Stimulated activated CD8-positive, alpha-beta memory T cell treated with anti-CD3 and anti-CD28 coated beads, Interleukin-7, amount 100 ng/mL, for 48 hours (primary cell): Measurements from ENCODE around the gene NEFH.
A peak's percentile ranks its signal among the peaks of the same experiment; 100 is the strongest.
"Not testable (repeated sequence)": the region's sequence is repeated elsewhere in the genome, so short reads cannot be mapped to it uniquely, and the experiment has no call there.

Experiments used
- DNase-seq, 2 donors: peaks; one replicate each; pipeline ENCODE4 v3.0.0-alpha.2; 2020; ENCODE audit warnings: low read depth in 1 of 2; ENCODE audit errors: extremely low read depth in 1 of 2

Gene NEFH

GRCh38 chr22:29479417-29480261 lies at the start of gene NEFH:
Gene NEFH (plus strand): TSS chr22:29480218. CDS start chr22:29480263, 45 bp downstream.
- no peak for DNase-seq

- no peak for DNase-seq
Measured at GRCh38 chr22:29431986-29432385, 48.0 kb upstream of the NEFH start.

GRCh38 chr22:29433856-29434255 lies 46.2 kb upstream of the NEFH start:
- DNase-seq, result no peak

- no peak for DNase-seq
Measured at GRCh38 chr22:29434288-29434687, 45.7 kb upstream of the NEFH start.

GRCh38 chr22:29435236-29436136 lies 44.5 kb upstream of the NEFH start:
- no peak for DNase-seq

GRCh38 chr22:29438283-29438682 lies 41.7 kb upstream of the NEFH start, which contains the start of gene RFPL1:
Gene RFPL1 (plus strand): TSS chr22:29438583.
- DNase-seq, result not testable (repeated sequence)

- no peak for DNase-seq
Measured at GRCh38 chr22:29442976-29443375, 37.0 kb upstream of the NEFH start.

GRCh38 chr22:29443452-29443851 lies 36.6 kb upstream of the NEFH start:
- no peak for DNase-seq

- no peak for DNase-seq
Measured at GRCh38 chr22:29443861-29444792, 35.9 kb upstream of the NEFH start.

- DNase-seq, result no peak
Measured at GRCh38 chr22:29445508-29445907, 34.5 kb upstream of the NEFH start.

GRCh38 chr22:29447906-29448305 lies 32.1 kb upstream of the NEFH start:
- DNase-seq, result no peak

- DNase-seq, result no peak
Measured at GRCh38 chr22:29449296-29449875, 30.6 kb upstream of the NEFH start.

GRCh38 chr22:29450222-29450621 lies 29.8 kb upstream of the NEFH start:
- no peak for DNase-seq

- DNase-seq, result no peak
Measured at GRCh38 chr22:29451863-29452262, 28.2 kb upstream of the NEFH start.

GRCh38 chr22:29454276-29454675 lies 25.7 kb upstream of the NEFH start:
- no peak for DNase-seq

GRCh38 chr22:29456211-29456671 lies 23.8 kb upstream of the NEFH start:
- no peak for DNase-seq

GRCh38 chr22:29457730-29458129 lies 22.3 kb upstream of the NEFH start:
- peak in 1 of 2 donors; percentile 8 for DNase-seq

GRCh38 chr22:29458551-29458950 lies 21.5 kb upstream of the NEFH start:
- no peak for DNase-seq

GRCh38 chr22:29459773-29460172 lies 20.2 kb upstream of the NEFH start:
- DNase-seq, result no peak

GRCh38 chr22:29461263-29461662 lies 18.8 kb upstream of the NEFH start:
- no peak for DNase-seq
